ENCODE measurements around the gene PDGFB.

Gene PDGFB

GRCh38 chr22:39194098-39194497, 50.7 kb downstream of the PDGFB start:
- no peak for DNase-seq

- no peak for DNase-seq
Measured at GRCh38 chr22:39188809-39189208, 56.0 kb downstream of the PDGFB start.

GRCh38 chr22:39185601-39186012, 59.2 kb downstream of the PDGFB start:
- DNase-seq = no peak

GRCh38 chr22:39184586-39185577, 59.9 kb downstream of the PDGFB start:
- DNase-seq = no peak

- DNase-seq = no peak
Measured at GRCh38 chr22:39183991-39184585, 60.7 kb downstream of the PDGFB start.

- DNase-seq = no peak
Measured at GRCh38 chr22:39182478-39183030, 62.2 kb downstream of the PDGFB start.

- no peak for DNase-seq
Measured at GRCh38 chr22:39181778-39182177, 63.0 kb downstream of the PDGFB start.

GRCh38 chr22:39181356-39181755, 63.4 kb downstream of the PDGFB start:
- DNase-seq = no peak

- no peak for DNase-seq
Measured at GRCh38 chr22:39179841-39180335, 64.9 kb downstream of the PDGFB start.

GRCh38 chr22:39179401-39179827, 65.4 kb downstream of the PDGFB start:
- DNase-seq = no peak

- DNase-seq = no peak
Measured at GRCh38 chr22:39178206-39179111, 66.3 kb downstream of the PDGFB start.

GRCh38 chr22:39177791-39178190, 67.0 kb downstream of the PDGFB start:
- no peak for DNase-seq

- no peak for DNase-seq
Measured at GRCh38 chr22:39177456-39177775, 67.4 kb downstream of the PDGFB start.

GRCh38 chr22:39176714-39177455, 67.9 kb downstream of the PDGFB start:
- DNase-seq = no peak

- DNase-seq = no peak
Measured at GRCh38 chr22:39176143-39176713, 68.6 kb downstream of the PDGFB start.

GRCh38 chr22:39175353-39176142, 69.2 kb downstream of the PDGFB start:
- DNase-seq = no peak

- DNase-seq = peak in 1 of 2 experiments; percentile 15
Measured at GRCh38 chr22:39174498-39175352, 70.1 kb downstream of the PDGFB start.

- no peak for DNase-seq
Measured at GRCh38 chr22:39173787-39174497, 70.8 kb downstream of the PDGFB start.

Measured in SHP77 (cell line).